Amniotic stem cell (primary cell): Measurements from ENCODE around the gene APOC4.
"Not testable (repeated sequence)": the region's sequence is repeated elsewhere in the genome, so short reads cannot be mapped to it uniquely, and the experiment has no call there.

ENCODE experiments used
- DNase-seq: peaks from one replicate; lab custom pipeline; 2025; lab: John Stamatoyannopoulos, UW

The APOC4 gene

DNA sequence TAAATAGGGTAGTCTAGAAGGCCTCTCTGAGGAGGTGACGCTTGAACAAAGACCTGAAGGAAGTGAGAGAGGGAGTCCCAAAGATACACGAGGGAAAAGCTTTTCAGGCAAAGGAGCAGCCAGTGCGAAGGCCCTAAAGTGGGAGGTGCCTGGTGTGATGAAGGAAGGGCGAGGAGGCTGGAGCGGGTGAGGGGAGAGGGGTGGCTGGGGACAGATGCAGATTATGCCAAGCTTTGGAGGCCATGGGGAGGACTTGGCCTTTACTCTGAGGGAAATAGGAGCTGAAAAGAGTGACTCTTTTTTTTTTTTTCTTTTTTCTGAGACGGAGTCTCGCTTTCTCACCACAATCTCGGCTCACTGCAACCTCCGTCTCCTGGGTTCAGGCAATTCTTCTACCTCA is 16.1 kb downstream of the APOC4 start:
- DNase-seq = no peak

GRCh38 chr19:44959691-44960090 is 17.7 kb downstream of the APOC4 start:
- no peak for DNase-seq

- DNase-seq = no peak
Observed at GRCh38 chr19:44960906-44961728, 19.1 kb downstream of the APOC4 start.

- DNase-seq = no peak
Observed at GRCh38 chr19:44961821-44962220, 19.8 kb downstream of the APOC4 start.

GRCh38 chr19:44968118-44968517 is 26.1 kb downstream of the APOC4 start:
- no peak for DNase-seq

- no peak for DNase-seq
Observed at GRCh38 chr19:44968670-44969069, 26.6 kb downstream of the APOC4 start.

DNA sequence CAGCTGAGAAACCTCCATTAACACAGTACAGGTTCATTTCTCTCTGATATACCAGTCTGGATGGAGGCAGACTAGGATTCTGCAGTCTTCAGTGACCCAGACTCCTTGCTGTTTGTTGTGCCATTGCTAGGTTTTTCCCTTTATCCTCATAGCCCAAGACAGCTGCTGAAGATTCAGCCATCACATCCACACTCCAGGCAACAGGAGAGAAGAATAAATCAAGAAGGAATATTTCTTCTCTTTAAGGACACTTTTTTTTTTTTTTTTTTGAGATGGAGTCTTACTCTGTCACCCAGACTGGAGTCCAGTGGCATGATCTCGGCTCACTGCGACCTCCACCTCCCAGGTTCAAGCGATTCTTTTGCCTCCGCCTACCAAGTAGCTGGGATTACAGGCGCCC is 27.4 kb downstream of the APOC4 start:
- DNase-seq = no peak

DNA sequence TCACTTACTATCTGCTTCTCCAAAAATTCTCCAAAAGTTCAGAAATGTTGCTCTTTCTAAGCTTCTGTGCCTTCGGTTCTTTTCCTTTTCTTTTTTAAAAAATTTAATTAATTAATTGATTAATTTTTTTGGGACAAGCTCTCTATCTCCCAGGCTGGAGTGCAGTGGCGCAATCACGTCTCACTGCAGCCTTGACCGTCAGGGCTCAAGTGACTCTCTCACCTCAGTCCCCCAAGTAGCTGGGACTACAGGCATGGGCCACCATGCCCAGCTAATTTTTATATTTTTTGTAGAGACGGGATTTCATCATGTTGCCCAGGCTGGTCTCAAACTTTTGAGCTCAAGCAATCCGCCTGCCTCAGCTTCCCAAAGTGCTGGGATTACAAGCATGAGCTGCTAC is 29.4 kb downstream of the APOC4 start:
- DNase-seq = not testable (repeated sequence)

DNA sequence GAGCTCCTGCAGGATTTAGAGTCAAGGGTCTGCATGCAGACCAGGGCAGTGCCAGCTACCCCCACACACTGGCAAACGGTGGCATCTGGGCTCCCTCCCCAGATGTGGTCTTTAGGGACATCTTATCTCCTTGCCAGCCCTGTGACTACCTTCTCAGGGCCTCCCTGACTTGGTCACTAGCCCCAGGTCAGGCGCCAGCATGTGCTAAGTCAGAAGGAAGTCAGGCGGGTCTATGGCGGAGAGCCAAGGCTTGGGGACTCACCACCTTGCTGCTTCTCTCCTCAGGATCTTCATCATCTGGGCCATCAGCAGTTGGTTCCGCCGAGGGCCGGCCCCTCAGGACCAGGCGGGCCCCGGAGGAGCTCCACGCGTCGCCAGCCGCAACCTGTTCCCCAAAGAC is 30.8 kb downstream of the APOC4 start:
- no peak for DNase-seq

GRCh38 chr19:44973982-44974735 is 32.1 kb downstream of the APOC4 start:
- no peak for DNase-seq

- DNase-seq = no peak
Observed at GRCh38 chr19:44974857-44975256, 32.8 kb downstream of the APOC4 start.

DNA sequence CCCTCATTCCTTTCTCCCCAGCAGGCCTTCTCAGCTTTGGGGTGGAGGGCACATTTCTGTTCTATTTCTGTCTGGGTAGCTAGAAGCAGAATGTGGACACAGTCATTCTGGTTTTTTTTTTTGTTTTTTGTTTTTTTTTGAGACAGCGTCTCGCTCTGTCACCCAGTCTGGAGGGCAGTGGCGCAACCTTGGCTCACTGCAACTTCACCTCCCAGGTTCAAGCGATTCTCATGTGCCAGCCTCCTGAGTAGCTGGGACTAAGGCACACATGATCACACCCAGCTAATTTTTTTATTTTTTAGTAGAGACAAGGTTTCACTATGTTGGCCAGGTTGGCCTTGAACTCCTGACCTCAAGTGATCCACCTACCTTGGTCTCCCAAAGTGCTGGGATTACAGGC is 33.4 kb downstream of the APOC4 start:
- DNase-seq = no peak

DNA sequence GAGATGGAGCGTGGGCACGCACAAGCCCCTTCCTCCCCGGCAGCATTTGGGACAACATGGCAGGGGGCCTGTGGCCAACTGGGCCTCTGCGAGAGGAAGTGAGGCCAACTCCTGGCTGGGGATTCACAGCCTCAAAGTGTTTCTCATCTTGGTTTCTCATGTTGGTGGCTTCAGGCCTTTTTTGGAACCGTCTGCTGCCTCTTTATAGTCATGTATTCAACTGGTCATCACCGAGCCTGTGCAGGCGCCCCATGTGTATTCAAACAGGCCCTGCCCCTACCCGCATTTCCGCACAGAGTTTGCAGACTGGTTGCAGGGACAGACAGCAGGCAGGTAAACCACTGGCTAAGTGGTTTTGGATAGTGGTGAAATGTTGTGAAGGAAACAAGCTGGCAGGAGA is 42.0 kb downstream of the APOC4 start:
- DNase-seq = no peak

GRCh38 chr19:44985445-44985844 is 43.4 kb downstream of the APOC4 start:
- no peak for DNase-seq

DNA sequence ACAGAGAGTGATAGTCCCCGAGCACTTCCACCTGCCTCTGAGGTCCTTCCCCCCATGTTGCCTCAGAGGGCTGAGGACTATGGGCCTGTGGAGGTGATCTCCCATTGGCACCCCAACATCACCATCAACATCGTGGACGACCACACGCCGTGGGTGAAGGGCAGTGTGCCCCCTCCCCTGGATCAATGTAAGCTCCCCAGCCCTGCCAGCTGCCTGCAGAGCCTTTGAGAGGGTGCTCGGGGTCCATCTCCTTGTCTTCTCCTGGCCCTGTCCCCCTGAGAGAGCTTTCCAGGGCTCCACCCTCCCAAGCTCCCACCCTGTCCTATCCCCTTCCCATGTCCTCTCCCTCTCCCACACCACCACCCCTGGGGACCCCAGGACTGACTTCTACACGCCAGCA is 44.4 kb downstream of the APOC4 start:
- DNase-seq = no peak

- no peak for DNase-seq
Observed at GRCh38 chr19:44987148-44987675, 45.2 kb downstream of the APOC4 start.

DNA sequence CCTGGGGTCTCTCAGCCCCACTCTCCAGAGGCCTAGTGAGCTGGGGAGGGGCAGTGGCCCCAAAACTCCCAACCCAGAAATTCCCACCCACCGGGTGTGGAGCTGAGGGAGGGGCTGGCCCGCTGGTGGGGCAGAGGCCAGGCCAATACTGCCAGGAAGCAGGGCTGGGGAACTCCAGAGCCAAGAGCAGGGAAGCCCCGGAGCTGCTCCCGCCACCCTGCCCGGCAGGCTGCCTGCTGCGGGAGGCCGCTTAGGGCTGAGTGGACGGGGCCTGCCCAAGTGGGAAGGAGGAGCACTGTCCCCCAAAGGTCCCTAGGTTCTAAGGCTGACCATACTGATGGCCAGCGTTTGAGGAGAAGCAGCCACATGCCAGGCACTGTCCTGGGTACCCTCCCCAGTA is 46.2 kb downstream of the APOC4 start:
- no peak for DNase-seq

DNA sequence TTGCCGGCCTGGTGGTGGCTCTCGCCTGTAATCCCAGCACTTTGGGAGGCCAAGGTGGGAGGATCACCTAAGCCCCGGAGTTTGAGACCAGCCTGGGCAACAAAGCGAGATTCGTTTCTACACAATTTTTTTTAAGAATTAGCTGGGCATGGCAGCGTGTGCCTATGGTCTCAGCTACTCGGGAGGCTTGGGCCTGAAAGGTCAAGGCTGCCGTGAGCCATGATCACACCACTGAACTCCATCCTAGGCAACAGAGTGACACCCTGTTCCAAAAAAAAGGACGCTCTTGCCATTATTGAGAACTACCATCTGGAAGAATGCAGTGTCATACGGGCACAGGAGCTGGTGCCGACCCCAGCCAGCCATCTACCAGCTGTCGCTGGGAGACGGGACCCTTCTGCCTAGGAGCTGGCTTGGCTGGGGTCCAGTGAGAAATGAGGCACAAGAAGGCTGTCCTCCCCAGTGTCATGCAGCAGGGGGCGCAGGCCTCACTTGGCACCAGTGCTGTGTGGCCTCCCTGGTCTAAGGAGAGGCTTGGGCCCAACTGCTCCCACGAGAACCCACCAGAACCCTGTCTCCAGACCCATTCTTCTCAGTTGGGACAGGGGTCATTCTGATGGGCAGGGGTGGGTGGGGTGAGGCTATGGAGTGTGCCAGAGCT is 47.0 kb downstream of the APOC4 start:
- peak; percentile 2 for DNase-seq

DNA sequence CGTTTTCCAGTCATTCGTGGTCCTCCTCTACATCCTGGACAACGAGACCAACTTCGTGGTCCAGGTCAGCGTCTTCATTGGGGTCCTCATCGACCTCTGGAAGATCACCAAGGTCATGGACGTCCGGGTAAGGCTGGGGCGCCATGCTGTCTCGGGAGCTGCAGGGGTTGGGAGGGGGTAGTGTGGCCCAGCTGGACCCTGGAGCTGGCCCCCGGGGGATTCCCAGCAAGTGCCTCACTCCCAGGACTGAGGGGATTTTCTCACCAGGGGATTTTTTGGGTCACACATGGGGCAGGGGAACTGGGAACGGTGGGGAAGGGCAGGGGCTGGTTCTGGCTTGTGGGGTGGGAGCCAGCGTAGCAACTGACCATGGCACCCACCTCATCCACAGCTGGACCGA is 48.4 kb downstream of the APOC4 start:
- DNase-seq = no peak

GRCh38 chr19:44990966-44991365 is 48.9 kb downstream of the APOC4 start:
- DNase-seq = no peak

- no peak for DNase-seq
Observed at GRCh38 chr19:44992336-44993163, 50.5 kb downstream of the APOC4 start.

DNA sequence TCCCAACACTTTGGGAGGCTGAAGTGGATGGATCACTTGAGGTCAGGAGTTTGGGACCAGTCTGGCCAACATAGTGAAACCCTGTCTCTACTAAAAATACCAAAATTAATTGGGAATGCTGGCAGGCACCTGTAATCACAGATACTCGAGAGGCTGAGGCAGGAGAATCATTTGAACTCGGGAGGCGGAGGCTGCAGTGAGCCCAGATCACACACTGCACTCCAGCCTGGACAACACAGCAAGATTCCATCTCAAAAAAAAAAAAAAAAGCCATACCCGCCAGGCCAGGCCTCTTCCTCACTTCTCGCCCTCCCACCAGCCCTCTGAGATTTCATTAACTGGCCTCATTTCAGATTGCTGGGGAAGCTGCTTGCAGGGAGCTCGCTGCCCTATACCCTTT is 51.5 kb downstream of the APOC4 start:
- DNase-seq = no peak
